Subcutaneous adipose tissue (tissue), 4 donors: ENCODE results near the gene RPS6KA4. TPM values are rescaled to one million over a fixed set of nuclear protein-coding genes. Genes with fewer than 3 reads are reported as not detected.

Experiments used
- CTCF ChIP-seq: fragments of 450-650 bp; IDR thresholded peaks from one replicate; pipeline ENCODE4 v1.5.1; 2016; ENCODE audit warnings: low read depth, mild to moderate bottlenecking, control low read depth, antibody characterized with exemption, moderate library complexity
- total RNA-seq, 4 donors: library from RNA; depleted of rRNA; stranded (reverse); fragments of >200 nt; gene quantifications; one replicate each; pipeline ENCODE4 v1.1.0, GENCODE V29; 2016

The RPS6KA4 gene
- total RNA-seq, 4 donors from 2014 or later = 7.2 to 27.5 (median 16.3) TPM

DNA sequence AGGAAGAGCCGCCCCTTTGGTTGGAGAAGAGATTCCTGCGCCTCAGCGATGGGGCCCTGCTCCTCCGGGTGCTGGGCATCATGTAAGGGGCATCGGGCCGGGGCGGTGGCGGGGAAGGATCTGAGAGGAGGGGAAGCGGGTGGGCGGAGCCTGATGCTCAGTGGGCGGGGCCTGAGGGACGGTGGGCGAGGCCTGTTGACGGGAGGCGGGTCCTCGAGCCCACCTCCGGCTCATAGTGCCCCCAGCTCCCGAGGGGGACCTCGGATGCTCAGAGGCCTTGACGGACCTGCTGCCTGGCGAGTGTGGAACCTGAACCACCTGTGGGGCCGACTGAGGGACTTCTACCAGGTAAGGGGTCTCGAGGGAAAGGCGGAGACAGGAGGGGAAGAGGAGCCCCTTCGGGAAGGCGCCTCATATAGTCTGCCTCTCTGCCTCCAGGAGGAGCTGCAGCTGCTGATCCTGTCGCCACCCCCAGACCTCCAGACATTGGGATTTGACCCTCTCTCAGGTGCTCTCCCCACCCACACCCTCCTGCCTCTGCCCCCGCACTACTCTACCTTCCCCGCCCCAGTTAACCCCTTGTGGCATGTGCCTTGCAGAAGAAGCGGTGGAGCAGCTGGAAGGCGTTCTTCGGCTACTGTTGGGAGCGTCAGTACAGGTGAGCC is 18.2 kb upstream of the RPS6KA4 start:
- no peak for TF ChIP-seq CTCF

- TF ChIP-seq CTCF = no peak
These were observed 17.5 kb upstream of the RPS6KA4 start for GRCh38 chr11:64341429-64341828.

DNA sequence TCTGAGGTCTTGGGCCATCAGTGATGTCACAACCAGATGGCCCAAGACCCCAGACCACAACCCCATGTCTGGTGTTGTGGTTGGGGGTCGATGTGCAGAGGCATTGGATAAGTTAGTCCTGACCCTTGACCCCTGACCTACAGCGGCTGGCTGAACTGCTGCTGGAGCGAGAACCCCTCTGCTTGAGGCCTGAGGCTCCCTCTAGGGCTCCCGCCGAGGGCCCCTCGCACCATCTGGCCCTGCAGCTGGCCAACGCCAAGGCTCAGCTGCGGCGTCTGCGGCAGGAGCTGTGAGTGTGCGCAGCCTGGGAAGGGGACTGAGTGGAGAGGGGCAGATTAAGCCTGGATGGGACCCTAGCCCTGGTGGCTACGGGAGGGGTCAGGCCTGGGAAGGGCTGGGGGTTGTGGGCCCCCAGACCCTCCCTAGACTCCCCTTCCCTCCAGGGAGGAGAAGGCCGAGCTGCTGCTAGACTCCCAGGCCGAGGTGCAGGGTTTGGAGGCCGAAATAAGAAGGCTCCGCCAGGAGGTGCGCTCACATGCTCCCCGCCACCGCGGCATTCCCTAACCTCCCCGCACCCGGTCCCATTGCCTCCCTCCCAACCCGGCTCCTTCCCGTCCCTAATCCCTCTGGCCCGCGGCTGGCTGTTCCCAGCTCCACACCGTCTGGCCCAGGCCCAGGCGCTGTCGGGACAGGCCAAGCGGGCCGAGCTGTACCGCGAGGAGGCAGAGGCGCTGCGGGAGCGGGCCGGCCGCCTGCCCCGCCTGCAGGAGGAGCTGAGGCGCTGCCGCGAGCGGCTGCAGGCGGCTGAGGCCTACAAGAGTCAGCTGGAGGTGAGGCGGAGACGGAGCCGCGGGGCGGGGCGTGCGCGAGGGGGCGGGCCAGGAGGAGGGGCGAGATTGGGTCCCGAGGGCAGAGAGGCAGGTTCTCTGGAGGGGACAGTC is 16.8 kb upstream of the RPS6KA4 start:
- no peak for TF ChIP-seq CTCF

- TF ChIP-seq CTCF = no peak
These were observed 15.9 kb upstream of the RPS6KA4 start for GRCh38 chr11:64342869-64343745.

DNA sequence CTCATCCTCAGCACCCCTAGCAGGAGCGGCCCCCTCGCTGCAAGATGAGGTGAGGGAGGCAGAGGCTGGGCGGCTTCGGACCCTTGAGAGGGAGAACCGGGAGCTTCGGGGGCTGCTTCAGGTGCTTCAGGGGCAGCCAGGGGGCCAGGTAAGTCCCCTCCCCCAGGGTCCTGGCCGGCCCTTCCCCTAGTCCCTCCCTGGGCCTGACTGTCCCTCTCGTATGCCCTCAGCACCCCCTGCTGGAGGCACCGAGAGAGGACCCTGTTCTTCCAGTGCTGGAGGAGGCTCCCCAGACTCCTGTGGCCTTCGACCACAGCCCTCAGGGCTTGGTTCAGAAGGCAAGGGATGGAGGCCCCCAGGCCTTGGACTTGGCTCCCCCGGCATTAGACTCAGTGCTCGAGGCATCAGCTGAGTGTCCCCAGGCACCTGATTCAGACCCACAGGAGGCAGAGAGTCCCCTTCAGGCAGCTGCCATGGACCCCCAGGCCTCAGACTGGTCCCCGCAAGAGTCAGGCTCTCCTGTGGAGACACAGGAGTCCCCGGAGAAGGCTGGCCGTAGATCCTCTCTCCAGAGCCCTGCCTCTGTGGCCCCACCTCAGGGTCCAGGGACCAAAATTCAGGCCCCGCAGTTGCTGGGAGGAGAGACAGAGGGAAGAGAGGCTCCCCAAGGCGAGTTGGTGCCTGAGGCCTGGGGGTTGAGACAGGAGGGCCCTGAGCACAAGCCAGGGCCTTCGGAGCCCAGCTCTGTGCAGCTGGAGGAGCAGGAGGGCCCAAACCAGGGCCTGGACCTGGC is 15.0 kb upstream of the RPS6KA4 start:
- no peak for TF ChIP-seq CTCF

GRCh38 chr11:64344787-64345186 is 14.2 kb upstream of the RPS6KA4 start:
- no peak for TF ChIP-seq CTCF
